Smooth muscle cell of the umbilical artery (primary cell): ENCODE results near the gene PCDH7. TPM values are rescaled to one million over a fixed set of nuclear protein-coding genes. Genes with fewer than 3 reads are reported as not detected.

ENCODE experiments used
- total RNA-seq: library from RNA; depleted of rRNA; stranded (reverse); fragments of >200 nt; gene quantifications from 2 replicates; pipeline ENCODE4 v1.2.3, GENCODE V29; 2014

Gene PCDH7
- total RNA-seq: 36.0 and 64.1 TPM in 2 replicates

GRCh38 chr4:30720021-30720660 is at the start of gene PCDH7:
Gene PCDH7 (plus strand): TSS chr4:30720369. CDS start chr4:30721423, 1,054 bp downstream.

